ENCODE data around the gene KCNC3. TPM values are rescaled to one million over a fixed set of nuclear protein-coding genes. Genes with fewer than 3 reads are reported as not detected.

KCNC3 gene
- polyA plus RNA-seq, 1 donor from 2014 or later = not detected

DNA sequence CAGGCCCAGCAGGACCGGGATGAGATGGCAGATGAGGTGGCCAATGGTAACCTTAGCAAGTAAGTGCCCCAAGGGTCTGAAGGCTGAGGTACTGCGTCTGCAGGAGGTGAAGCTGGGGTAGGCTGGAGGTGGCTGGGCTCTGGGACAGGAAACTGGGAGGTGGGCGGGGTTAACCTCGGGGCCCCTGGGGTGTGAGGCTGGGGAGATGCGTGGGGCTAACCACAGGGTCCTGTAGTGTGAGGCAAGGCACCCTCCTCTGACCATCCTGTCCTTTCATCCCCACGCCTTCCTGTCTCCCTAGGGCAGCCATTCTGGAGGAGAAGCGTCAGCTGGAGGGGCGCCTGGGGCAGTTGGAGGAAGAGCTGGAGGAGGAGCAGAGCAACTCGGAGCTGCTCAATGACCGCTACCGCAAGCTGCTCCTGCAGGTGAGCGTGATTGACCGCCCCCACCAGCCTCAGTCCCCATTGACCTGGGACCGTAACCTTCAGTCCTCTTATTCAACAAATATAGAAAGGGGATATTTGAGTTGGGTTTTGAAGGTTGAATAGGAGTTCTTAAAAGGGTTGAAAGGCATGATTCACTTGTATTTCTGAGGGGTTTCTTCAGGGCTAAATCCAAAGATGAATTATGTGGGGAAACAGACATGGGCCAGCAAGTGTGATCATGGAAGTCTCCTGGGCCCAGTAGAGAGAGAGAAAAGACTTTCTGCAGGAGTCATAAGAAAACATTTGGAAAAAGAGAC, 35.7 kb downstream of the KCNC3 start:
- Mint-ChIP-seq H3K27ac (no peak overlapping the region), H3K36me3 (no peaks in the 10 kb centered on the region), H3K27me3 (peaks cover 27% of the 10 kb centered on the region), H3K4me3 (no peak overlapping the region), H3K4me1 (peaks cover 0 to 2% (median 0%) of the 10 kb centered on the region in 3 donors), H3K9me3 (peaks cover 0 to 11% (median 0%) of the 10 kb centered on the region in 3 donors)

DNA sequence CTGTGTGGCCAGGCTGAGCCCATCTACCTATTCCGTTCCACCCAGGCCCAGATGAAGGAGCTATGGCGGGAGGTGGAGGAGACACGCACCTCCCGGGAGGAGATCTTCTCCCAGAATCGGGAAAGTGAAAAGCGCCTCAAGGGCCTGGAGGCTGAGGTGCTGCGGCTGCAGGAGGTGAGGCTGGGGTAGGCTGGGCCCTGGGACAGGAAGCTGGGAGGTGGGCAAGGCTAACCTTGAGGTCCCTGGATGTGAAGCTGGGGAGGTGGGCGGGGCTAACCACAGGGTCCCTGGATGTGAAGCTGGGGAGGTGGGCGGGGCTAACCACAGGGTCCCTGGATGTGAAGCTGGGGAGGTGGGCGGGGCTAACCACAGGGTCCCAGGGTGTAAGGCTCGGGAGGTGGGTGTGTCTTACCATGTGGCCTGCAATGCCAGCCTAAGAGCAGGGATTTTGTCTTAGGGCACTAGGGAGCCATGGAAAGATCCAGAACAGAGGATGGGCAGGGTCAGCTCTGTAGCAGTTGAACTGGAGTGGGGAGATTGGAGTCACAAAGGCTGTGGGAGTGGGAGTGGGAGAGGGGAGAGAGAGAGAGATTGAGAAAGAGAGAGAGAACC, 36.9 kb downstream of the KCNC3 start:
- Mint-ChIP-seq H3K9me3 (peaks cover 0 to 19% (median 8%) of the 10 kb centered on the region in 3 donors), H3K4me3 (no peak overlapping the region), H3K4me1 (no peaks in the 10 kb centered on the region), H3K27me3 (peaks cover 28% of the 10 kb centered on the region), H3K36me3 (peaks cover 3% of the 10 kb centered on the region), H3K27ac (no peak overlapping the region)

DNA sequence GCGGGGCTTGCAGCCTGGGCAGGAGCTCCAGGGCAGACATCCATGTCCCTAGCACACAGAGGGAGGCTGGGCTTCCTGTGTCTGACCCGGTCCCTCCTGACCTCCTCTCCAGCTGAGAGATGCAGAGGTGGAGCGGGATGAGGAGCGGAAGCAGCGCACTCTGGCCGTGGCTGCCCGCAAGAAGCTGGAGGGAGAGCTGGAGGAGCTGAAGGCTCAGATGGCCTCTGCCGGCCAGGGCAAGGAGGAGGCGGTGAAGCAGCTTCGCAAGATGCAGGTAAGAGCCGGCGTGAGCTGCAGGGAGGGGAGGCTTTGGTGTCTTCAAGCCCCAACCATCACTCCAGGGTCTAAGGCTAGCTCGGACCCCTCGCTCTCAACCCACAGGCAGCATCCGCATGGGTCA, 38.4 kb downstream of the KCNC3 start:
- H3K27me3 Mint-ChIP-seq = peaks cover 33% of the 10 kb centered on the region
- peaks cover 3% of the 10 kb centered on the region for H3K36me3 Mint-ChIP-seq
- H3K4me3 Mint-ChIP-seq = no peak overlapping the region
- peaks cover 4 to 25% (median 14%) of the 10 kb centered on the region in 3 donors for H3K9me3 Mint-ChIP-seq
- no peaks in the 10 kb centered on the region for H3K4me1 Mint-ChIP-seq
- H3K27ac Mint-ChIP-seq = no peak overlapping the region

DNA sequence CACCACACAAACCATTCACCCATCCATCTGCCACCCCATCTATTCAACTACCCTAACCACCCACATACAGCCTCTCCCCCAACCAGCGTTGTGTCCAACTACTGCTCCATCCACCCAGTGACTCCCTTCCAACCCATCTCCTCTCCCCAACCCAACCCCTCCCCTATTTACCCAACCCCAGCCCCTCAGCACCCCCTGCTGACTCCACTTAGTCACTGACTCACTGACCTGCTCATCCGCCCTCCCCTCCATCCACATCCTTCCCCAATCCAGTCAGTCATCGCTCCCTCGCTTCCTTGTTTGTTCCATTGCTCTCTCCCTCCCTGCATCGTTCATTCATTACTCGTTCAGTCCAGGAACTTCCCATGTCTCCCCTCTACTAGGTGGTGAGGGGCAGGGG, 39.2 kb downstream of the KCNC3 start:
- peaks cover 6 to 28% (median 20%) of the 10 kb centered on the region in 3 donors for H3K9me3 Mint-ChIP-seq
- no peak overlapping the region for H3K4me3 Mint-ChIP-seq
- no peaks in the 10 kb centered on the region for H3K4me1 Mint-ChIP-seq
- peaks cover 3% of the 10 kb centered on the region for H3K36me3 Mint-ChIP-seq
- H3K27me3 Mint-ChIP-seq = peaks cover 33% of the 10 kb centered on the region
- H3K27ac Mint-ChIP-seq = peak overlapping the region in 1 of 3 donors; percentile 24

DNA sequence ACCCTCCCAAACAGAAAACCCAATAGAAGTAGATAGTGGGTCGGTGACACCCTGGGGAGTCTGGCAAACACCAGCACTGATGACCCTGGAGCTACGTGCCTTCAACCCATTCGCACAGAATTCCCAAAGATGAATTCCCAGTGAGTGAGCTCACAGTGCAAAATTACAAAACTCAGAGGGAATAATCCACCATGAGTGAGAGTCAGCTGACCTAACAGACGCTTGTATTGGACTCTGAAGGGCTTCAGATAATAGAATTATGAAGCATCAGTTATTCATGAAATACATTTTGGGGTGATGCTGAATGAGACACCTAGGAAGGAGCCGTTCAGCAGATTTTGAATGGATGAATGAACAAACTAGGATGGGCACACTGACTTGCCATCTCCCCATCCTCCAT, 40.2 kb downstream of the KCNC3 start:
- H3K27me3 Mint-ChIP-seq = peaks cover 33% of the 10 kb centered on the region
- no peaks in the 10 kb centered on the region for H3K4me1 Mint-ChIP-seq
- peaks cover 3% of the 10 kb centered on the region for H3K36me3 Mint-ChIP-seq
- H3K9me3 Mint-ChIP-seq = peaks cover 6 to 28% (median 24%) of the 10 kb centered on the region in 3 donors
- H3K27ac Mint-ChIP-seq = no peak overlapping the region
- no peak overlapping the region for H3K4me3 Mint-ChIP-seq

DNA sequence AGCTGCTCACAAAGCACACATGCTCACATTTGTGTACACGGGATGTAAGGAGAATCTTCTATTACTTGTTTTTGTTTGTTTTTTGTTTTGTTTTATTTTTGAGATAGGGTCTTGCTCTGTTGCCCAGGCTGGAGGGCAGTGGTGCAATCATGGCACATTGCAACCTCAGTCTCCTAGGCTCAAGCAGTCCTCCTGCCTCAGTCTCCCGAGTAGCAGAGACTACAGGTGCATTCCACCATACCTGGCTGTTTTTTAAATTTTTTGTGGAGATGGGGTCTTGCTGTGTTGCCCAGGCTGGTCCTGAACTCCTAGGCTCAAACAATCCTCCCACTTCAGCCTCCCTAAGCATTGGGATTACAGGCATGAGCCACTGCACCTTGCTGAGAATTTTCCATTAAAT, 41.8 kb downstream of the KCNC3 start:
- Mint-ChIP-seq H3K9me3 (peaks cover 6 to 28% (median 24%) of the 10 kb centered on the region in 3 donors), H3K4me3 (no peak overlapping the region), H3K4me1 (no peaks in the 10 kb centered on the region), H3K27ac (no peak overlapping the region), H3K36me3 (peaks cover 3% of the 10 kb centered on the region), H3K27me3 (peaks cover 30% of the 10 kb centered on the region)

DNA sequence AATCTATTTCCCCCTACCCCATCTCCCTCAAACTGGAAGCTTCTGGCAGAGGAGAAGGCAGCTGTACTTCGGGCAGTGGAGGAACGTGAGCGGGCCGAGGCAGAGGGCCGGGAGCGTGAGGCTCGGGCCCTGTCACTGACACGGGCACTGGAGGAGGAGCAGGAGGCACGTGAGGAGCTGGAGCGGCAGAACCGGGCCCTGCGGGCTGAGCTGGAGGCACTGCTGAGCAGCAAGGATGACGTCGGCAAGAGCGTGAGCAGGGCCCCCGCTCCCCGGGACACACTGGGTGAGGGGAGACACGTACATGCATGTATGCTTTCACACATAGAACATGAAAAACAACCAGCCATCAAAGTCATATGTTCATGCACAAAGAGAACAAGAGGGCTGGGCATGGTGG, 42.7 kb downstream of the KCNC3 start:
- Mint-ChIP-seq H3K36me3 (peaks cover 3% of the 10 kb centered on the region), H3K9me3 (peaks cover 6 to 28% (median 24%) of the 10 kb centered on the region in 3 donors), H3K27ac (no peak overlapping the region), H3K27me3 (peaks cover 28% of the 10 kb centered on the region), H3K4me1 (no peaks in the 10 kb centered on the region), H3K4me3 (no peak overlapping the region)

DNA sequence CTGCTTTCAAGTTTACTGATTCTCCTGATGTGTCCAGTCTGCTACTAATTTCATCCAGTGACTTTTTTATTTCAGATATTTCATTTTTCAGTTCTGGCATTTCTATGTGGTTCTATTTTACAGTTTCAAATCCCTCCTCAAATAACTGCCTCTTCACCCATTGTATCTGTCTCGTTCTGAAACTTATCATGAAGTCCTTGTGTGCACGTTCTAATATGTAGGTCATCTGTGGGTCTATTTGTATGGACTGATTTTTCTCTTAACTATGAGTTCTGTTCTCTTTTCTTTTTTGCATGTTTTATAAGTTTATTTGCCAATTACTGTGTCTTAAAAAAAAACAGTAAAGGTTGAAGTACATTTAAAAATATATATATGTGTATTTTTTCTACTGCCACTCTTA, 43.3 kb downstream of the KCNC3 start:
- no peak overlapping the region for H3K4me3 Mint-ChIP-seq
- no peaks in the 10 kb centered on the region for H3K4me1 Mint-ChIP-seq
- H3K27me3 Mint-ChIP-seq = peaks cover 28% of the 10 kb centered on the region
- no peak overlapping the region for H3K27ac Mint-ChIP-seq
- H3K36me3 Mint-ChIP-seq = peaks cover 3% of the 10 kb centered on the region
- peaks cover 6 to 28% (median 24%) of the 10 kb centered on the region in 3 donors for H3K9me3 Mint-ChIP-seq

DNA sequence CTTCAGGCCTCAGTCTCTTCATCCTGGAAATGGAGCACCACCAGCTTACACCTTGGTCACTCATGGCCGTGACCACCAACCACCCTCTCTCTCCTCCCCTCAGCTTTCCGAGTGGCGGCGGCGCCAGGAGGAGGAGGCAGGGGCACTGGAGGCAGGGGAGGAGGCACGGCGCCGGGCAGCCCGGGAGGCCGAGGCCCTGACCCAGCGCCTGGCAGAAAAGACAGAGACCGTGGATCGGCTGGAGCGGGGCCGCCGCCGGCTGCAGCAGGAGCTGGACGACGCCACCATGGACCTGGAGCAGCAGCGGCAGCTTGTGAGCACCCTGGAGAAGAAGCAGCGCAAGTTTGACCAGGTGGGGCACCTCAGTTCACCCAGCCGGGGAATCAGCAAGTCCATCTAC, 47.7 kb downstream of the KCNC3 start:
- Mint-ChIP-seq H3K4me3 (no peak overlapping the region), H3K27ac (no peak overlapping the region), H3K9me3 (peaks cover 4 to 18% (median 13%) of the 10 kb centered on the region in 3 donors), H3K36me3 (no peaks in the 10 kb centered on the region), H3K4me1 (no peaks in the 10 kb centered on the region), H3K27me3 (peaks cover 6% of the 10 kb centered on the region)

DNA sequence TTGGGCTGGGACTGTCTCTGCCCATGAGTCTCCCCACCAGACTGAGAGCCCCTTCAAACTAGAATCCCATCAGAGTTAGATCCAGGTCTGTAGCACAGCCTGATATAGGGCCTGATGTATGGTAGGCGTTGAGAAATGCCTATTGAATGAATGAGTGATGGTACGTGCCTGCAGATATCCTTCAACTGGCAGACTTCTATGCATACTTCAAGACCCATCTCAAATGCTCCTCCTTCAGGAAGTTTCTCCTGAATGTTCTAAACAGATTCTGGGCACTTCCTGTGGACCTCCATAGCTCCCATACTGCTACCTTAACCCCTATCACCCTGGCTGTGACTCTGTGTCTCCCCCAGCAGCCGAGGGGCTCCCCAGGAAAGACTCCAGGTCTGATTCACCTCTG, 48.2 kb downstream of the KCNC3 start:
- peak overlapping the region in 1 of 3 donors; percentile 13 for H3K27ac Mint-ChIP-seq
- no peak overlapping the region for H3K4me3 Mint-ChIP-seq
- no peaks in the 10 kb centered on the region for H3K36me3 Mint-ChIP-seq
- H3K4me1 Mint-ChIP-seq = no peaks in the 10 kb centered on the region
- H3K27me3 Mint-ChIP-seq = peaks cover 7% of the 10 kb centered on the region
- H3K9me3 Mint-ChIP-seq = peaks cover 4 to 14% (median 12%) of the 10 kb centered on the region in 3 donors

DNA sequence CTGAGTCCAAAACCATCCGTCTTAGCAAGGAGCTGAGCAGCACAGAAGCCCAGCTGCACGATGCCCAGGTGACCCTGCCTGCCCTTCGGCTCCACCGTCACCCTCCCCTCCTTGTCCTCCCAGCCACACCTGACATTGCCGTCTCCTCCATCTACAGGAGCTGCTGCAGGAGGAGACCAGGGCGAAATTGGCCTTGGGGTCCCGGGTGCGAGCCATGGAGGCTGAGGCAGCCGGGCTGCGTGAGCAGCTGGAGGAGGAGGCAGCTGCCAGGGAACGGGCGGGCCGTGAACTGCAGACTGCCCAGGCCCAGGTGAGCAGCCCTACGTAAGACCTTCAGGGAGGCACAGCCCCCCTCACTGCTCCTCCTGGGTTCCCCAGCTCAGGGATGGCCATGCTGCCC, 49.1 kb downstream of the KCNC3 start:
- Mint-ChIP-seq H3K4me1 (no peaks in the 10 kb centered on the region), H3K4me3 (no peak overlapping the region), H3K36me3 (no peaks in the 10 kb centered on the region), H3K27me3 (peaks cover 10% of the 10 kb centered on the region), H3K9me3 (peaks cover 0 to 10% (median 5%) of the 10 kb centered on the region in 3 donors), H3K27ac (no peak overlapping the region)

DNA sequence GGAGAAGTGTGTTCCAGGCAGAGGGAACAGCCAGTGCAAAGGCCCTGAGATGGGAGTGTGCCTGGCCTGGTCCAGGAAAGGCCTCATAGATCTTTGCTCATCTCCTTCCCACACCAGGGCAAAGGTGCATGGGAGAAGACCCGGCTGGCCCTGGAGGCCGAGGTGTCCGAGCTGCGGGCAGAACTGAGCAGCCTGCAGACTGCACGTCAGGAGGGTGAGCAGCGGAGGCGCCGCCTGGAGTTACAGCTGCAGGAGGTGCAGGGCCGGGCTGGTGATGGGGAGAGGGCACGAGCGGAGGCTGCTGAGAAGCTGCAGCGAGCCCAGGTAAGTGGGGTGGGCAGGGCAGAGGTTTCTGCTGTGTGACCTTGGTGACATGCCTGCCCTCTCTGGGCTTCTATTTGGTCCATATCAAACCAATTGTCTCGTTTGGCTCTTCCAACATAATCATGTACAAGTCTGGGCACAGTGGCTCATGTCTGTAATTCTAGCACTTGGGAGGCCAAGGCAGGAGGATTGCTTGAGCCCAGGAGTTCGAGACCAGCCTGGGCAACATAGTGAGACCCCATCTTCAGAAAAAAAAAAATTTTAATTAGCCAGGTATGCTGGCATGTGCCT, 51.1 kb downstream of the KCNC3 start:
- Mint-ChIP-seq H3K4me3 (no peak overlapping the region), H3K9me3 (peaks cover 0 to 5% (median 0%) of the 10 kb centered on the region in 3 donors), H3K27ac (no peak overlapping the region), H3K36me3 (no peaks in the 10 kb centered on the region), H3K4me1 (peaks cover 0 to 2% (median 0%) of the 10 kb centered on the region in 3 donors), H3K27me3 (peaks cover 10% of the 10 kb centered on the region)

DNA sequence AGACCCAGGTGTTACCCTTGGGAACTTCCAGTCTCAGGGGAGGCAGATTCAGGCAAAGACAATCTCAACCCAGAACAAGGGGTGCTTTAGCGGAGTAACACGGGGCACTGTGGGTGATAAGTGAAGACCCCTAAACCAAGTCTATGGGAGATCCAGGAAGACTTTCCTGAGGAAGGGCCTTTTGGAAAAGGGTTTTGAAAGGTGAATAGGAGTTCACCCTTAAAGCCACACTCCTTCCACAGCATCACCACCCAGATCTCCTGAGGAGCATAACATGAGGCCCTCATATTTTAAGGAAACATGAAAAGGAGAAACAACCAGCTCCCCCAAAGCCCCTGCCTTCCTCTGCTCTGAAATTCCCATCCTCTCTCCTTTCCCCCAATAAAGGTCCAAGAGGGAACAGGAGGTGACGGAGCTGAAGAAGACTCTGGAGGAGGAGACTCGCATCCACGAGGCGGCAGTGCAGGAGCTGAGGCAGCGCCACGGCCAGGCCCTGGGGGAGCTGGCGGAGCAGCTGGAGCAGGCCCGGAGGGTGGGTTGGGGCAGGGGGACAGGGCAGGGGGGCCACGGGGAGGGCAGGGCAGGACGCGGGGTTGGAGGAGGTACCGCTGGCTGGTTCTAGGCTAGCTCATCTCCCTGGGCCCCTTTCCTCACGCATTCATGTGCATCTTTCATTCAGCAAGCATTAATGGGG, 52.7 kb downstream of the KCNC3 start:
- peaks cover 0 to 2% (median 0%) of the 10 kb centered on the region in 3 donors for H3K4me1 Mint-ChIP-seq
- no peak overlapping the region for H3K27ac Mint-ChIP-seq
- no peaks in the 10 kb centered on the region for H3K36me3 Mint-ChIP-seq

DNA sequence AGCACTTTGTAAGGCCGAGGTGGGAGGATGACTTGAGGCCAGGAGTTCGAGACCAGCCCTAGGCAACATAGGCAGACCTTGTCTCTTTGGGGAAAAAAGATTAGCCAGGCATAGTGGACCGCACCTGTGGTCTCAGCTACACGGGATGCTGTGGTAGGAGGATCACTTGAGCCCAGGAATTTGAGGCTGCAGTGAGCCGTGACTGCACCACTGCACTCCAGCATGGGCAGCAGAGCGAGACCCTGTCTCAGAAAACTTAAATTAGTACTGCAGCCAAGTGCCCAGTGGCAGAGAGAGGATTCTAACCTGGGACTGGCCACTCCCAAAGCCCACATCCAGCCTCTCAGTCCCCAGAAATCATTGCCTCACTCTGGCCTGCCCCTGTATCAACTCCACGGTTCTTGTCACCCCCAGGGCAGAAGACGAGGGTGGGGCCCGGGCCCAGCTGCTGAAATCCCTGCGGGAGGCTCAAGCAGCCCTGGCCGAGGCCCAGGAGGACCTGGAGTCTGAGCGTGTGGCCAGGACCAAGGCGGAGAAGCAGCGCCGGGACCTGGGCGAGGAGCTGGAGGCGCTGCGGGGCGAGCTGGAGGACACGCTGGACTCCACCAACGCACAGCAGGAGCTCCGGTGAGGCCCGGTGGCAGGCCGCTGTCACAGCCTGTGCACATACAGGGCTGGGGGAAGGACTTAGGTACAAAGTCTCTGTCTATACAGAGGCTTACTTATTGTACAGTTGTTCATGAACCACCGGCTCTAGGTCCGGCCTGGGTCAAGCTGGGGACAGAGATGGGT, 53.4 kb downstream of the KCNC3 start:
- Mint-ChIP-seq H3K36me3 (no peaks in the 10 kb centered on the region), H3K9me3 (peaks cover 0 to 4% (median 0%) of the 10 kb centered on the region in 3 donors), H3K27ac (no peak overlapping the region), H3K4me1 (peaks cover 0 to 2% (median 0%) of the 10 kb centered on the region in 3 donors), H3K27me3 (peaks cover 13% of the 10 kb centered on the region), H3K4me3 (no peak overlapping the region)

More for the DNA sequence above, 52.7 kb downstream of the KCNC3 start:
- peaks cover 0 to 5% (median 0%) of the 10 kb centered on the region in 3 donors for H3K9me3 Mint-ChIP-seq
- peaks cover 8% of the 10 kb centered on the region for H3K27me3 Mint-ChIP-seq
- no peak overlapping the region for H3K4me3 Mint-ChIP-seq

Data from IgD-negative memory B cell (primary cell).